BJ (cell line): ENCODE data around the gene ERI3. TPM values are rescaled to one million over a fixed set of nuclear protein-coding genes. Genes with fewer than 3 reads are reported as not detected.

Source experiments
- CTCF ChIA-PET: fragments of 350-600 bp; formaldehyde crosslinking; extraction: SDS; loops from one replicate; lab custom pipeline; 2021; ENCODE audit warnings: antibody characterized with exemption, inconsistent platforms; lab: Yijun Ruan, JAX
- POLR2A ChIA-PET: fragments of 300-600 bp; sonication (Branson Sonifier 250); formaldehyde crosslinking; extraction: SDS; loops from one replicate; lab custom pipeline; 2021; ENCODE audit warnings: antibody characterized with exemption; lab: Charles Lee
- DNase-seq: peaks from one replicate; pipeline ENCODE4 v3.0.0-alpha.2; 2011; ENCODE audit warnings: low read depth
- H3K27me3 ChIP-seq: 2 replicates; pipeline ENCODE4 v1.6.0; 2011; ENCODE audit warnings: low read length; ENCODE audit not compliant: control insufficient read depth, insufficient read depth
- H3K36me3 ChIP-seq: 2 replicates; pipeline ENCODE4 v1.5.1; 2011; ENCODE audit warnings: low read length; ENCODE audit not compliant: control insufficient read depth, insufficient read depth
- H3K4me3 ChIP-seq: 2 replicates; pipeline ENCODE4 v1.5.1; 2011; ENCODE audit warnings: low read depth, mild to moderate bottlenecking, control low read depth, low read length
- polyA plus RNA-seq: library from polyadenylated mRNA; depleted of rRNA; stranded (reverse); fragments of >200 nt; gene quantifications from 2 replicates; pipeline ENCODE4 v1.2.3, GENCODE V29; 2011
- TF ChIP-seq, protein P1 (sequence below): IDR thresholded peaks from 2 replicates; pipeline ENCODE4 v1.5.1; 2011; ENCODE audit warnings: low read depth, mild to moderate bottlenecking, control low read depth, inconsistent platforms, low read length, moderate library complexity; ENCODE audit not compliant: insufficient read depth

The ERI3 gene
- polyA plus RNA-seq, 1 experiment: 75.4 TPM

DNA sequence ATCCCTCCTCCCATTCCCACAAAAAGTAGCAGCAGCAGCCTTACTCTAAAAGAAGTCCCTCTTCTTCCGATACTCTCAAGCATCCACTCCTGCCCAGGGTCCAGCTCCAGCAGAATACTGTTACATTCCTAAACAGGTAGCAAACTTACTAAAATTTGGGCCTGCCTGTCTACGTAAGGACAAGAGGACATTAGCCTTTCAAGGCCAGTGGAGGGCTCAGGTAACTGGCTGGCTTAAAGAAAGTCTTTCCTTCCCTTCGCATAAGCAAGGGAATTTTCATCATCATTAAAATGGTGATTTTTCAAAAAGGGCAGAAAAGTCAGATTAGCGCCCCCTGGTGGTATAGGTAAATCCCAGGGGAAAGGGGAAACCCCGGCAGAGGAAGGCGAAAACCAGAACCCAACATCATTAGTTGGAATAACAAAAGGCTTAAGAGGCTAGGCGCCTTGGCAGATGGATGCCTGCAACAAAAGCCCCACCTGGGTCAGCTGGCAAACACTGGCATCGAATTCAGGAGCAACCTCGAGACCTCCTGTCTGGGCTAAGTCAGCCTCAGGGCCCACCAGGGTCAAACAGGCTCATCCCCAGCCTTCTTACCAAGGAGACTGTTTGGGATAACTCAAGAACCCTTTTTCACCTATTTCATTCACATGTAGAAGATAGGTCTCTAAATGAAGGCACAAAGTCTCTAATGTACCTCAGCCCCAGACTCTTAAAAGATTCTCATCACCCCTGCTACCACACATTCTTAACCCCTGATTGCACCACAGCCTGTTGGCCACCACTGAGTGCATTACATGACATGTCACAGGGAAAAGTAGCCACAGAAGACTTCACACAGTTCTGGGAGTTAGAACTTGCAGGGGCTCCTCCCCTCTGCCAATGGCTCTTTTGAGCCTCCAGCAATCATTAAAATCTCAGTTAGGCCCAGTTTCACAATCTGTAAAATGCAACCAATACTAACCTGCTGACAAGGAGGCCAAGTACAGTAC is 36.7 kb downstream of the ERI3 start:
- H3K4me3 ChIP-seq: no peak overlapping the region
- TF ChIP-seq, protein P1, sequence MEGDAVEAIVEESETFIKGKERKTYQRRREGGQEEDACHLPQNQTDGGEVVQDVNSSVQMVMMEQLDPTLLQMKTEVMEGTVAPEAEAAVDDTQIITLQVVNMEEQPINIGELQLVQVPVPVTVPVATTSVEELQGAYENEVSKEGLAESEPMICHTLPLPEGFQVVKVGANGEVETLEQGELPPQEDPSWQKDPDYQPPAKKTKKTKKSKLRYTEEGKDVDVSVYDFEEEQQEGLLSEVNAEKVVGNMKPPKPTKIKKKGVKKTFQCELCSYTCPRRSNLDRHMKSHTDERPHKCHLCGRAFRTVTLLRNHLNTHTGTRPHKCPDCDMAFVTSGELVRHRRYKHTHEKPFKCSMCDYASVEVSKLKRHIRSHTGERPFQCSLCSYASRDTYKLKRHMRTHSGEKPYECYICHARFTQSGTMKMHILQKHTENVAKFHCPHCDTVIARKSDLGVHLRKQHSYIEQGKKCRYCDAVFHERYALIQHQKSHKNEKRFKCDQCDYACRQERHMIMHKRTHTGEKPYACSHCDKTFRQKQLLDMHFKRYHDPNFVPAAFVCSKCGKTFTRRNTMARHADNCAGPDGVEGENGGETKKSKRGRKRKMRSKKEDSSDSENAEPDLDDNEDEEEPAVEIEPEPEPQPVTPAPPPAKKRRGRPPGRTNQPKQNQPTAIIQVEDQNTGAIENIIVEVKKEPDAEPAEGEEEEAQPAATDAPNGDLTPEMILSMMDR: peak; percentile 83
- POLR2A ChIA-PET: no interaction called here
- H3K27me3 ChIP-seq: no peaks in the 10 kb centered on the region
- DNase-seq: no peak
- CTCF ChIA-PET: interaction anchor here (0.6 to 1.7 kb wide), 12 partner anchors 8 to 103 kb away, joined by 3 to 10 read pairs (median 4); no protein-coding TSS in a partner anchor
- H3K36me3 ChIP-seq: peaks cover 8% of the 10 kb centered on the region

DNA sequence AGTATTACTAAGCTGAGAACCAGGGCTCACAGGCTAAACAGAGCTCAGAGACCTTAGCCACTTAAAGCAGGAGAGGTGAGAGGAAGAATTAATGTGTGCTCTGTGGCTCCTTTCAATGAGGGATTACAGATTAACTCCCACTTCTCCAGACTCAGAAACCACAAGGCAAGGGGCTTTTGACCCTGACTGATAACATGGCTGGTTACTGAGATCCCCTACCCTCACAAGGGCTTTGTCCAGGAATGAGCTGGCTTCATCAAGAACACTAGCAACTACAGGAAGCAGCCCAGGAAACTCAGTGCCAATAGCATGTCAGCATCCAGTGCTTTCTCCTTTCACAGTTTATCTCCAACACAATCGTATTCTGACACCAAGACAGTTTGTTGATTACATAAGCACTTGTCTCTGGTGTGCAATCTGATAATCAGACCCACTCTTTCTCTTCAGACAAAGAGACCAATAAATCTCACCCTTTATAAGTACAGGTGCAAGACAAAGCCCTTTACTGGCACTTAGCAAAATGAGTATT is 38.8 kb downstream of the ERI3 start:
- Histone ChIP-seq H3K36me3 (peaks cover 17% of the 10 kb centered on the region), H3K4me3 (no peak overlapping the region), H3K27me3 (no peaks in the 10 kb centered on the region)
- CTCF ChIA-PET: interaction anchor here (1.3 to 2.9 kb wide), 4 partner anchors 10 to 278 kb away, joined by 3 to 14 read pairs (median 12); no protein-coding TSS in a partner anchor
- TF ChIP-seq, protein P1: no peak
- POLR2A ChIA-PET: no interaction called here
- DNase-seq: no peak

DNA sequence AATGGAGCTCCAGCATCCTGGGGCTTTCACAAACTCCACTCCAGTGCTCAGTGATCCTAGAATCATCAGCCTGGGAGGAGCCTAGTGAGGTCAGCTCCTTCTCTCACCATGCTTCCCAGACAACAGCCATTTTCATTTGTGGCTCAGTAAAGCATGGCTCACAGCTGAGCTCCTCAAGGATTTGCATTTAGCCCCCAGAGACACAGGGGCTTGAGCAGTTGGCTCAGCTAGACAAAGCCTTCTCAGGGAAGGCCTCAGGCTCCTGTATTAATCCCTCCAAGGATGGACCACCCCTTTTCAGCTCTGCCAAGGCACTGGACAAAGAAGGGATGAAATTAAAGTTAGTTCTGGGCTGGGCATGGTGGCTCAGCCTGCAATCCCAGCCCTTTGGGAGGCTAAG is 39.5 kb downstream of the ERI3 start:
- H3K4me3 ChIP-seq: no peak overlapping the region
- CTCF ChIA-PET: interaction anchor here (1.3 to 2.9 kb wide), 4 partner anchors 11 to 279 kb away, joined by 3 to 14 read pairs (median 12); no protein-coding TSS in a partner anchor
- DNase-seq: no peak
- POLR2A ChIA-PET: no interaction called here
- TF ChIP-seq, protein P1: no peak
- H3K27me3 ChIP-seq: no peaks in the 10 kb centered on the region
- H3K36me3 ChIP-seq: peaks cover 19% of the 10 kb centered on the region

DNA sequence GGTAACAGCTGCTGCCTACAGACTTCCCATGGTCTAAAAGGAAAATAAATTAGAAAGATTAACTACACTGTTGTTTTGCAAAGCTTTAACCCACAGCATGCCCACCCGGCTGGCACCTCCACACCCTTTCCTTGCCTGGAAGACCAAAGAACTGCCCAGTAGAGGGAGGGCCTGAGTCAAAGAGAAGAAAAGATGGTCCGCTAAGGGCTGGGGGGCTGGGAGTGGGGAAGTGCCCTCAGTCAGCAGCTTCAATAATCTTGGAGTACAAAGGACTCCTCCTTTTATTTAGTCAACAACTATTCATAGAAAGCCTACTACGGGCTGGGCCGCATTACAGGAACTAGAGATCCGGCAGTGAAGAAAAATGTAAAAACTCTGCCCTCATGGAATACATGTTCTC is 40.6 kb downstream of the ERI3 start:
- CTCF ChIA-PET: interaction anchor here (1.2 to 2.9 kb wide), 4 partner anchors 9 to 280 kb away, joined by 3 to 14 read pairs (median 12); no protein-coding TSS in a partner anchor
- H3K36me3 ChIP-seq: peaks cover 20% of the 10 kb centered on the region
- DNase-seq: no peak
- POLR2A ChIA-PET: interaction anchor here (0.6 kb wide), 1 partner anchor 497 kb away, joined by 4 read pairs; no protein-coding TSS in a partner anchor
- no peaks in the 10 kb centered on the region for H3K27me3 ChIP-seq
- H3K4me3 ChIP-seq: no peak overlapping the region
- TF ChIP-seq, protein P1: peak; percentile 19; the same call in 1 of the 2 replicates
